Muscle of leg (tissue), 11 donors: Measurements from ENCODE around the gene KREMEN2. TPM values are rescaled to one million over a fixed set of nuclear protein-coding genes. Genes with fewer than 3 reads are reported as not detected.
A peak's percentile ranks its signal among the peaks of the same experiment; 100 is the strongest.

Source experiments
- DNase-seq: peaks from one replicate; pipeline ENCODE4 v3.0.0; 2013
- H3K27ac ChIP-seq: one replicate; pipeline ENCODE4 v1.5.1; 2013; ENCODE audit warnings: mild to moderate bottlenecking, low read length, control low read depth
- H3K27me3 ChIP-seq: one replicate; pipeline ENCODE4 v1.6.1; 2013; ENCODE audit warnings: low read length; ENCODE audit not compliant: control insufficient read depth, insufficient read depth
- H3K36me3 ChIP-seq: one replicate; pipeline ENCODE4 v1.6.1; 2013; ENCODE audit warnings: low read length; ENCODE audit not compliant: control insufficient read depth, insufficient read depth
- H3K4me1 ChIP-seq: one replicate; pipeline ENCODE4 v1.6.1; 2013; ENCODE audit warnings: low read length; ENCODE audit not compliant: control insufficient read depth, insufficient read depth
- H3K4me3 ChIP-seq: one replicate; pipeline ENCODE4 v1.5.1; 2013; ENCODE audit warnings: low read length, control low read depth
- H3K9me3 ChIP-seq: replicated peaks from 2 replicates; pipeline ENCODE4 v1.6.1; 2013; ENCODE audit warnings: low read depth, low read length; ENCODE audit not compliant: control insufficient read depth
- WGBS: methylation state at CpG from one replicate; pipeline ENCODE4 v1.1.5; 2013; ENCODE audit warnings: missing lambda C conversion rate; ENCODE audit not compliant: insufficient coverage; 5-methylcytosine and 5-hydroxymethylcytosine counted together
- polyA plus RNA-seq, 8 donors: library from polyadenylated mRNA; unstranded; fragments of 120-200 nt; gene quantifications; one replicate each; pipeline versions ENCODE4 v1.2.1 to v1.2.3, GENCODE V29; 2013; ENCODE audit warnings: inconsistent platforms in 1 of 8, low replicate concordance in 1 of 8; ENCODE audit not compliant: insufficient read length in 8 of 8, insufficient read depth in 1 of 8
- total RNA-seq: library from RNA; stranded (reverse); fragments of 120-200 nt; gene quantifications from one replicate; pipeline ENCODE4 v1.2.4, GENCODE V29; 2013

Gene KREMEN2
- total and polyA plus RNA-seq, 9 donors = 3.5 to 22.0 (median 8.7) TPM

DNA sequence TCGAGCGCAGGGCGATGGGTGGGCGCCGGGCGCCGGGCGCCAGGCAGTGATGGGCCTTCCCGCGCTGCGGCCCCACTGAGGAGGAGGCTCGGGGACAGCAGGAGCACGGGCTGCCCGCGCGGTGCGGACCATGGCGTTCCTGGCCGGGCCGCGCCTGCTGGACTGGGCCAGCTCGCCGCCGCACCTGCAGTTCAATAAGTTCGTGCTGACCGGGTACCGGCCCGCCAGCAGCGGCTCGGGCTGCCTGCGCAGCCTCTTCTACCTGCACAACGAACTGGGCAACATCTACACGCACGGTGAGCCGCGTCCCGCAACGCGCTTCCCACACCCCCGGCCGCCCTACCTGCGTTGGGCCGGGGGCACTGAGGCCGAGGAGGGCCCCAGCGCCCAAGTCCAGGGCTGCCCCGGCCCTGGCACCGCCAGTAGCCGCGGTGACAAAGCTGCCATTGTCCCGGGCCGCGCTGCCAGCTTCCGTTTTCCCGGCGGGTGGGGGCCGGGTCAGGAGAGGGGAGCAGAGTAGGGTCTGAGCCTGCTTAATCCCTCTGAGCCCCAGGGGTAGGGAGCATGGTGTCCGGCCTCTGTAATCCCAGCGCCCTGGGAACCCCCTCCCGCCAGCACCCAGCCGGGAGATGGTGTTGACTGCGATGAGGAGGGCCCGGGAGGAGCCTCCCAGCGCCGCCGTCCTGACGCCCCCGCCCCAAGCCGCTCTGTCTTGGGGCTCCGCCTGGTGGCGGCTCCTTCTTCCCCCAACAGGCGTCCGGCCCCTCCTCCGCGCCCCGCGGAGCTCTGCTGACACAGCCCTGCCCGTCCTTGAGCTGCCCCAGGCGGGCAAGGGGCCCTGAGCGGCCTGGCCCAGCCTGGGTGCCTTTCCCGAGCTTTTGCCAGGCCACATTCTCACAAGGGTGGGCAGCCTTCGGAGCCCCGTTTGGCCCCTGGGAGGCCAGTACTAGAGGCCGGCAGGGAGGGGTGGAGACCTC lies 5.8 kb downstream of the KREMEN2 start:
- DNase-seq = no peak
- Histone ChIP-seq H3K4me3 (peak overlapping the region; percentile 52), H3K4me1 (peaks cover 60% of the 10 kb centered on the region), H3K9me3 (no peaks in the 10 kb centered on the region), H3K36me3 (peaks cover 17% of the 10 kb centered on the region), H3K27me3 (peaks cover 42% of the 10 kb centered on the region), H3K27ac (no peak overlapping the region)
- under 1% methylated on average over 69 of the region's 83 CpGs for WGBS

DNA sequence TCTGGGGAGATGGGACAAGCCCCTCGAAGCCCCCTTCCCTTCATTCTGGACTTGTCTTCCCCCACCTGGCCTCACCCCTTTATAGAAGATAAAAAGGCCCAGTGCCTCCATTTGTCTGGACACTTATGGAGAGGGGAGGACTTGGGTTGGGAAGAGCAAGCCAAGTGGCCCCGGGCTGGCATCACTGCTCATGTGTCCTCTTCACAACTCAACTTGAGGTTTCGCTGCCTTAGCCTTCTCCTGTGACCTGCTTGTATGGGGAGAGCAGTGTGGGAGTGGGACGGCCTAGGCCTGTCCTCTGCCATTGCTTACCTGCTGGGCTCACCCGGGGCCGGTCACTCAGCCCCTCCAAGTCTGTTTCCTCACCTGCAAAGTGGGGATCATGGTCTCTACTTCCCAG lies 6.5 kb downstream of the KREMEN2 start:
- WGBS = 79% methylated on average over 2 of the region's 6 CpGs
- H3K4me3 ChIP-seq = peak overlapping the region; percentile 52
- H3K27ac ChIP-seq = no peak overlapping the region
- no peak for DNase-seq
- no peaks in the 10 kb centered on the region for H3K9me3 ChIP-seq
- peaks cover 35% of the 10 kb centered on the region for H3K27me3 ChIP-seq
- peaks cover 23% of the 10 kb centered on the region for H3K36me3 ChIP-seq
- peaks cover 55% of the 10 kb centered on the region for H3K4me1 ChIP-seq

GRCh38 chr16:2971134-2971984 lies 7.3 kb downstream of the KREMEN2 start:
- Histone ChIP-seq H3K36me3 (peaks cover 29% of the 10 kb centered on the region), H3K27ac (no peak overlapping the region), H3K4me3 (no peak overlapping the region), H3K27me3 (peaks cover 27% of the 10 kb centered on the region), H3K9me3 (no peaks in the 10 kb centered on the region), H3K4me1 (peaks cover 50% of the 10 kb centered on the region)
- no peak for DNase-seq
- 89% methylated on average over 33 of the region's 35 CpGs for WGBS

DNA sequence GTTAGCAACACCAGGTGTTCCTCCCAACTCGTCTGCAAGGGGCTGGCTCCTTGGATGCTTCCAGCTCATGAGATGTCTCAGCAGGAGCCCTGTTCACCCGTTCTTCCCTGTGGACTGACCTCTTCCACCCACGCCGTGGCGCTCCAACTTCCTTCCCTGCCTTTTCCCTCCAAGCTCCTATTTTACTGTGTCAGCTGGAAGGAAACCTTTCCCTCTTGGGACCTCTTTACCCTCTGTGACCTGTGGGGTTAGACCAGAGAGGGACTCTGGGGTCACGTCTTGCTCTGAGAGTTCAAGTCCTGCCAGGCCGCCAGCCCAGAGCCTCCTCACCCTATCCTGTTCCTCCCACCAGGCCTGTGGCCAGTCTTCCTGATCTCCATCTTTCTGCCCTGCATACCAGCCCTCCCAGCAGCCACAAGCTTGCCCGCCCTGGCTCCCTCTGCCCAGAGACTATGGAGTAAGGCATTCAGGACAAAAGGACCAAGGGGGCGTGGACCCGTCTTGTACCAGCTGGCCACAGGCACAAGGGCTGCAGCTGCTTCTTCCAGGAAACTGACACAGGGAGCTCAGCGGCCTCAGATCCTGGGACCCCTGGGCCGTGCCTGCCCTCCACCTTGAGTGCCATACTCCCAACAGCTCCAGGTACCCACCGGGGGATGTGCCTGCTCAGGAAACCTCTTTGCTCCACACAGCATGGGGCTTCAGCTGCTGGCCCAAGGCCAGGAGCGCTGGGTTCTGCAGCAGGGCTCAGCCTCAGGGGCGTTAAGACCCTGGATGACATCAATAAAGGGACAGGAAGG lies 8.1 kb downstream of the KREMEN2 start:
- no peak overlapping the region for H3K27ac ChIP-seq
- H3K36me3 ChIP-seq = peaks cover 29% of the 10 kb centered on the region
- no peak for DNase-seq
- H3K9me3 ChIP-seq = no peaks in the 10 kb centered on the region
- no peak overlapping the region for H3K4me3 ChIP-seq
- 67% methylated on average over 13 of the region's 15 CpGs for WGBS
- H3K27me3 ChIP-seq = peaks cover 20% of the 10 kb centered on the region
- H3K4me1 ChIP-seq = peaks cover 46% of the 10 kb centered on the region

GRCh38 chr16:2973093-2973492 lies 9.0 kb downstream of the KREMEN2 start:
- H3K4me3 ChIP-seq = no peak overlapping the region
- 48% methylated on average over 3 of the region's 5 CpGs for WGBS
- peaks cover 11% of the 10 kb centered on the region for H3K27me3 ChIP-seq
- DNase-seq = no peak
- peaks cover 40% of the 10 kb centered on the region for H3K4me1 ChIP-seq
- H3K36me3 ChIP-seq = peaks cover 29% of the 10 kb centered on the region
- no peaks in the 10 kb centered on the region for H3K9me3 ChIP-seq
- no peak overlapping the region for H3K27ac ChIP-seq

DNA sequence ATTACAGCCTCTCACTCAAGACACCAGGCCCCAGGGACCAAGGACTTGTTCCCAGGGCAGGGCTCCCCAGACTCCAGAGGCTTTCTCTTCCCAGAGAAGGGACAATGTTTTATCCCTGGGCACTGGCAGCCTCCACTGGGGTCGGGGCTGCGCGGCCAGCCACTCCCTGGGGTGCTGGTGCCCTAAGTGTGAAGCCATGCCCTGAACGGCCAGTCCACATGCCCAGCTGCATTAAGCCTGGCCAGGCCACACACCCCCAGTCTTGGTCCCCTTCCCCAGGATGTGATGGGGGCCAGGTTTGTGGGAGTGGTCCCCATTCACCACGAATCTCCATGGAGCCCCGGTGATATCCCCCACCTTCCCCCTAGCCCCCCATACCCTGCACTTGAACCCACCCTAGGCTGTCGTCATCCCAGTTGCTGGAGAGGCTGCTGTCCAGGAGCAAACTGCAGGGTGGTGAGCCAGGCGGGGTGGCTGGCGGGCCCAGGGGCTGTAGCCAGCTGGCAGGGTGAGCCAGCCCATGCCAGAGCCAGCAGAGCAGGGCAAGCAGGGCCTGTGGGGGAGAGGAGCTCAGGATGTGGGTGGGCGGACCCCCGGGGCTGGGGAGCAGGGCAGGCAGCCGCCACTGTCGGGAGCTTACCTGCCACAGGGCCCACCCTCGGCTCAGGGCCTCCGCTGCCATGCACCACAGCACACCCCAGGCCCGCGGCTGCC lies 9.7 kb downstream of the KREMEN2 start:
- Histone ChIP-seq H3K27ac (no peak overlapping the region), H3K27me3 (peaks cover 4% of the 10 kb centered on the region), H3K9me3 (no peaks in the 10 kb centered on the region), H3K36me3 (peaks cover 29% of the 10 kb centered on the region), H3K4me3 (no peak overlapping the region), H3K4me1 (peaks cover 34% of the 10 kb centered on the region)
- WGBS = 79% methylated on average over 15 of the region's 17 CpGs
- no peak for DNase-seq

DNA sequence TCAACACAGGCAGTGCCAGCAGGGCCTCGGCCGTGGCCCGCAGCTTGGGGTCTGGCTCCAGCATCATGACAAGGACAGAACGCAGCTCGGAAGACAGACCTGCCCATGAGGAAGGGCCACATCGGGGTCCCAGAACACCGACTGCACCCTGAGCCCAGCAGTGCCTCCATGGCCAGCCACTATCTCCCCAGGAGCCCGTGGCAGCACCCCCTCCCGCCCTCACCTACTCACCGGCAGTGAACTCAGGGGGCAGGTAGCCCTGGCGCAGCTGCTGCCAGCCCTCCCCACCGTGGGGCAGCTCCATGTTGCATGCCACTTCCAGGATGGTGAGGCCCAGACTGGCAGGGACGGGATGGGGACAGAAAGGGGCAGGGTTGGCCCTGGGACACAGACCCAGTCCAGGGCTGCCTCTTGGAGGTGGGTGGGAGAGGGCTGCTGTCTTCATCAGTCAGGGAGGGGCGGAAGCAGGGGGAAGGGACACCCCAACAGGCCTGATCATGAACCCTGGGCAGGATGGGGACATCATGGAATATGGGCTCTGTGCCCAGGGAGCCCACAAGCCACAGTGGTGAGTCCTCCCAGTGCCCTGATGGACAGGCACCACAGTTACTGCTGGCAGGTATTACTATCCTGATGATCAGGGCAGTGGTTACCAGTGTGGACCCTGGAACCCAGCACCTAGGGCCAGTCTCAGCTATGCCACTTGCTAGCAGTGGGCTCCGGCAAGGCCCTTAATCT lies 10.4 kb downstream of the KREMEN2 start:
- Histone ChIP-seq H3K4me3 (no peak overlapping the region), H3K27ac (no peak overlapping the region), H3K4me1 (peaks cover 36% of the 10 kb centered on the region), H3K9me3 (no peaks in the 10 kb centered on the region), H3K36me3 (peaks cover 29% of the 10 kb centered on the region), H3K27me3 (peaks cover 3% of the 10 kb centered on the region)
- WGBS = 93% methylated on average over 15 of the region's 15 CpGs
- no peak for DNase-seq

DNA sequence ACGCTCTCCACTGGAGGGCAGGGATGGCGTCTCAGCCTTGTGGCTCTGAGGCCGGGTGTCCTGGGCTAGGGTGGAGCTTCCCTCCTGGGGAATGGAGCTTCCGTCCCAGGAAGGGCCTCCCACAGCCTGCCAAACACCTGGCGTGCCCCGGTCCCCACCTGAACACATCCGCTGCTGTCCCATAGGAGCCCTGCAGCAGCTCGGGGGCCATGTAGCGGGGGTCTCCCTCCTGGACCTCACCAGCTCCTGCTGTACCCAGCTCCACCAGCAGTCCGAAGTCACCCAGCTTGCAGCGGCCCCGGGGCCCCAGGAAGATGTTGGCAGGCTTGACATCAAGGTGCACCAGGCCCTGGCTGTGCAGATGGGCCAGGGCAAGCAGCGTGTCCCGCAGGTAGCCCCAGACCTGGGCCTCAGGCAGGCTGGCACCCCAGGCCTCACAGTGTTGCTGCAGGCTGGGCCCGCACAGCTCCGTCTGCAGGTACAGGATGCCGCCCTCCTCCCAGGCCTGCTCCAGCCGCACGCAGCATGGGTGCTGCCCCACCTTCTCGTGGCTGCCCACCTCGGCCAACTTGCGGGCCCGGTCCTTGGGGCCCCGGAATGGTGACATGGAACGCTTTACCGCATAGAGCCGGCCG lies 11.2 kb downstream of the KREMEN2 start:
- peaks cover 3% of the 10 kb centered on the region for H3K27me3 ChIP-seq
- H3K36me3 ChIP-seq = peaks cover 29% of the 10 kb centered on the region
- H3K4me3 ChIP-seq = no peak overlapping the region
- H3K27ac ChIP-seq = no peak overlapping the region
- WGBS = 90% methylated on average over 28 of the region's 28 CpGs
- H3K4me1 ChIP-seq = peaks cover 33% of the 10 kb centered on the region
- no peak for DNase-seq
- no peaks in the 10 kb centered on the region for H3K9me3 ChIP-seq
